HL-60/S4 treated with retinoic acid at 250 ng/mL for 4 days and 3 days (cell line): ENCODE data around the gene ADAMTS3.

Source experiments
- in situ Hi-C: fragments of 300-500 bp; cut with MboI; formaldehyde crosslinking; loops from 2 replicates; pipeline ENCODE4 v1.7.0; 2022; ENCODE audit warnings: low sequenced_read_pairs

ADAMTS3 gene

GRCh38 chr4:72357908-72358307 lies 211.1 kb downstream of the ADAMTS3 start:
- in situ Hi-C loops: no loop called here

GRCh38 chr4:72352711-72353110 lies 216.3 kb downstream of the ADAMTS3 start:
- in situ Hi-C loops: no loop called here

- in situ Hi-C loops: no loop called here
These were observed 217.5 kb downstream of the ADAMTS3 start for GRCh38 chr4:72351521-72351920.

GRCh38 chr4:72348701-72349100 lies 220.3 kb downstream of the ADAMTS3 start:
- in situ Hi-C loops: no loop called here

- in situ Hi-C loops: no loop called here
These were observed 224.6 kb downstream of the ADAMTS3 start for GRCh38 chr4:72344418-72344817.

- in situ Hi-C loops: no loop called here
These were observed 227.6 kb downstream of the ADAMTS3 start for GRCh38 chr4:72341432-72341820.

- in situ Hi-C loops: no loop called here
These were observed 228.1 kb downstream of the ADAMTS3 start for GRCh38 chr4:72340803-72341431.

GRCh38 chr4:72338060-72338459 lies 231.0 kb downstream of the ADAMTS3 start:
- in situ Hi-C loops: no loop called here

GRCh38 chr4:72330381-72330780 lies 238.6 kb downstream of the ADAMTS3 start:
- in situ Hi-C loops: no loop called here

- in situ Hi-C loops: no loop called here
These were observed 242.1 kb downstream of the ADAMTS3 start for GRCh38 chr4:72326692-72327632.

- in situ Hi-C loops: no loop called here
These were observed 243.8 kb downstream of the ADAMTS3 start for GRCh38 chr4:72325215-72325614.

- in situ Hi-C loops: no loop called here
These were observed 245.8 kb downstream of the ADAMTS3 start for GRCh38 chr4:72323227-72323626.

- in situ Hi-C loops: no loop called here
These were observed 248.6 kb downstream of the ADAMTS3 start for GRCh38 chr4:72320223-72320948.

- in situ Hi-C loops: no loop called here
These were observed 249.4 kb downstream of the ADAMTS3 start for GRCh38 chr4:72319601-72320021.

- in situ Hi-C loops: no loop called here
These were observed 250.4 kb downstream of the ADAMTS3 start for GRCh38 chr4:72318421-72319170.

- in situ Hi-C loops: no loop called here
These were observed 254.2 kb downstream of the ADAMTS3 start for GRCh38 chr4:72314869-72315268.

GRCh38 chr4:72313121-72313520 lies 255.9 kb downstream of the ADAMTS3 start:
- in situ Hi-C loops: no loop called here

GRCh38 chr4:72312032-72312650 lies 256.9 kb downstream of the ADAMTS3 start:
- in situ Hi-C loops: no loop called here

GRCh38 chr4:72311291-72311690 lies 257.7 kb downstream of the ADAMTS3 start:
- in situ Hi-C loops: no loop called here

GRCh38 chr4:72305620-72306019 lies 263.4 kb downstream of the ADAMTS3 start:
- in situ Hi-C loops: no loop called here
